Activated T-cell treated with anti-CD3 and anti-CD28 coated beads for 4 hours (primary cell): ENCODE data around the gene PTCHD4.

Source experiments
- DNase-seq: peaks from one replicate; pipeline ENCODE4 v3.0.0-alpha.2; 2020

PTCHD4 gene

DNA sequence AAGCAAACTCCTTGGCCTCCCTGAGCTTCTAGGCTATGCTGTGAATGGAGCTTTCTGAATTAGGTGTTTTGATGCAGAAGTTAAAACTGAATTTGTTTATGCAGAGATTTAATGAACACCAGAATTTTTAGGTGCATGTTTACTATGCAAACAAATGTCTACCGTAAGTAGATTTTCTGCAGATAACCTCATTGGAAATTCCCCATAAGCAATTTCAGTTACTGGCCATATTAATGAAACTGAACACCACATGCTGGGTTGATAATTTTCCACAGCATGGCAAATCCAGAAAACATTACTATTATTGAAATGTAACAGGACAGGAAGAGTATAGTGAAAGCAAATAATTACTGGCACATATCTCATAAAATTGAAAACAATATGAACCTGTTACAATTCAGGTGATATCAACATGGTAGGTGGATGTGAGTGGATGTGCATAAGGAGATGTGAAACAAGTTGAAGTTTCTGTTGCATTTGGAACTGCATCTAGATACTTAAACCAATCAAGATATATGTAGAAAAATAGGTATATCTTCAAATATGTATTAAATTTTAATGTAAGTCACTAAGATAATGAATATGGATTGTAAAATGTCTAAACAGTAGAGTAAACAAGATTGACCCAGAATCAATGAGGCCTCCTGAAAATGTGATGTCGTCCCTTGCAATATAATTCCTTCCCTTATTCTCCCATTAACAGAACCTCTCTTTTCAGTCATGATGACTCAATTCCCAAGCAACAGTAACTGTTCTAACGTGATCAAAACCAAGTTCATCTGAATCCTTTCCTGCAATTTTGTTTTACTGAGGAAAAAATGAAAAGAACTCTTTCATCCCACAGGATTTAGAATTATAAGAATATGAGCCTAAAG, 11.0 kb downstream of the PTCHD4 start:
- DNase-seq: no peak

DNA sequence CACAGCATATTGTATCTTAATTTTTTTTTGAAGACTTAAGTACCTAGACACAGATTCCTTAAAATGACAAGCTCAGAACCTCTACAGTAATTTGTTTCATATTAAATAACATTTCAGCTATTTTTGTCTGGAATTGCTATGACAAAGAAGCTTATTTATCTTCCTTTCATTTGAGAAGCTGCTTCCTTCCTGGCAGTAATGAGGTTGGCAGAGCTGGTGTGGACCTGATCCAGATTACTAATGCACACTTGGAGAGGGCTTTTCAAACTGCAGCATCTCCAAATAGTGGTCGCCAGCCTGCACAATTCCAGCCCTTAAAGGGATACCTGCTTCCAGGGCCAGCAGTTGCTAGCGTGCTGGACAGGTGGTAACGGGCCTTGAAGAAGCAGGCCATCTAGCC, 12.1 kb downstream of the PTCHD4 start:
- no peak for DNase-seq

DNA sequence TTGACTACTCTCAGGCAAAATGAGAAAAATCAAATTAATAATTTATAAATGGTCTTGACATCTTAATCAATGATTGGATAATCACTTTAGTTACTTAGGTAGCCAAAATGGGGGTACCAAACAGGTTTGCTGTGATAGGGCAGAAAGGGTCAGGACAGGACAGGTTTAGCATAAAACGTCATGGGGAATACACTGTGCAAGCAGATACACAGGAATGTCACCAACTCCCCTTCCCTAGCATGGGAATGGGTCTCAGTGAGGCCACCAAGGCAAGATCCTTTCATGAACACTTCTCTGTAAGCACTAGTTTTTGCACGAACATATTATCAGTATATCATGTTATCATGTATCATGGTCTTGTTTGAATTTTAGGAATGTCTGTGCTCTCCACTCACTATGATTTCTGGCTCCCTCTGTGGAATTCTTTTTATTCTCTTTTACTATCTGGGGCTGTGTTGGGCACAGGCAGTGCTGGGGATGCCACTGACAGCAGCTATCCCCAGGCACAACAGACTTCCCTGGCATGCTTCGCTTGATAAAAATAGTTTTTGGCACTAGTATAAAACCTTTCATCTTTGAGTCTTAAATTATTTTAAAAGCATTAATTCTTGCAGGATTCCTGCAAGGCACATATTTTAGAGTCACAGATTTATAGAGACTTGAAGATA, 18.3 kb downstream of the PTCHD4 start:
- no peak for DNase-seq

DNA sequence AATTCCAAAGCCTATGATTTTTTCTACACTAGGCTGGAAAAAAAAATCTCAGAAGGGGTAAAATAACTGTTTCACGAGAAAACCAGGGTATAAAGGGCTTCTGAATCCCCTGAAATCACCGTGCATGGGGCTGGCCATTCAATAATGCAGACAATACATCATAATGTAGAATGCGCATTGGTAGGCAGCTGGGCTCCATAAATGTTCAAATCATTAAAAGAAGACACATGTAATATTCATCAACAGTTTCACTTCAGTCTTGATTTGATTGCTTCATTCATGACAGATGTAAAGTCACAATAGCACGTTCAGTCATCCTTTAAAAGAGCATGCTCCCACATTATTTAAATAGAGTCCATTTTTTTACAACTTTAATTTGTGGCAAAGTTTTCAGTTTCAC, 20.5 kb downstream of the PTCHD4 start:
- no peak for DNase-seq

DNA sequence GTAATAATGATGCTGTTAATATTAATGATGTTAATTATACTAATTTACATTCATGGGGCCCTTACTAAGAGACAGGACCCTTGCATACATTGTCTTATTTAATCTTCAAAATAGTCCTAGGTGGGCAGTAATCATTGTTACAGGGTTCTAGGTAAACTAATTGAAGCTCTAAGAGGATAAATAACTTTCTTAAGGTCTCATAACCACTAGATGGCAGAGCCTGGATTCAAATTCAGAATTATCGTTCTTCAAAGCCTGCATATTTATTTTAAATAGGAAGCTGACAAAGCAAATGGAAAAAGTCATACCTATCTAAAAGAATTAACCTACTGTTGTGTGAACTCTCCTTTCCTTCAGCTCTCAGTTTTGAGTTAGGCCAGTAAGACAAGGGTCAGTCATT, 23.5 kb downstream of the PTCHD4 start:
- DNase-seq: no peak

DNA sequence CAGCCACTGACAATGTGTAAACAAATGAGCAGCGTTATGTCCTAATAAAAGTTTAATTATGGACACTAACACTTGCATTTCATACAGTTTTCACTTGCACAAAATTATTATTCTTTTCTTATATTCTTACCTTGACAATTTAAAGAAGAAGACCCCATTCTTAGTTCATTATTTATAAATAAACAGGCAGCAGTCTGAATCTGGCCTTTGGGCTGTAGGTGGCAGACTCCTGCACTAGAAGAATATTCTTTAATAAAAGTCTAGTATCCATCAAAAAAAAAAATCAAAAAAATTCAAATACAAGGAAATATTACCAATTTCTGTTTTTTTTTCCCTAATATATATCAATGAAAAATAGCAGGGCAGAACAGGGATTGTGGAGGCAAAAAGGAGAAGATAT, 24.8 kb downstream of the PTCHD4 start:
- DNase-seq: no peak

DNA sequence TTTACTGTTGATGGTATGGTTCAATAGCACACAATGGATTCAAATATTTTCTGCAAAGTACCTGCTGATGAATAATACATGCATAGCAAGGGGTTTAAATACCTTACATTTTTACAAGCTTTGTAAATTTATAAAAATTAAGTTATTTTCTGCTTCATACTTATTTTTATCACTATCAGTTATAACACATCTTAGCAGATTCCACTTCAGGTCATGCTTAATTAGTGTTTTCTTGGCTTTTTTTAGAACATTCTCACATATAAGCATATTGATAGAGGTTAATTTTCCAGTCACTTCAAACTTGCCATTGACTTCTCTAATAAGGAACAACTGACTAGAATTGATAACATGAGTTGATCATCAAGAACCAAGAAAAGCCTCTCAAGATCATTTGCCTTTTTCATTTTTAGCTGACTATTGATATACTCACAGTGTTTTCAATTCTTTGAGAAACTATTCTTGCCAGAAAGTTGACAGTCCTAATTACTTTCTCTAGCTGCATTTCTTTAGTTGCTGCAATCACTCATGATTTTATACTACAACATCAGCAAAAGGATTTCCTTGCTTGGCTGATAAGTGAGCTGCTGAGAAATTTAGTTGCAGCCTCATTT, 25.8 kb downstream of the PTCHD4 start:
- DNase-seq: no peak

DNA sequence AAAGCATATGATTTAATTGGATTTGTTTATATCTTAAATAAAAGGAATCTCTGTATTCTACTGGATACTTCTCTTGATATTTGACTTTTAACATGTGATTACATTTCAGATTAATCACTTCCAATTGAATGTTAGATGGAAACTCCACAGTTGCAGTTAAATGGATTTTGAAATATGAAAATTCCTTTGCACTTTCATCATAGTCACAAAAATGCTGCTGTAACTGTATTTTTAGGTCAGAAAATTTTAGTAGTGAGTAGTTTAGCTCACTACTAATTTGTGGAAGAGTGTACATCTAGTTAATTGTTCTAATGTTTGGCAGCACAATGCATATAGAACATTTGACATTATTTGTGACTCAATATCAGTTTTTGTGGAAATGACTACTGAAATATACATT, 26.8 kb downstream of the PTCHD4 start:
- DNase-seq: no peak

DNA sequence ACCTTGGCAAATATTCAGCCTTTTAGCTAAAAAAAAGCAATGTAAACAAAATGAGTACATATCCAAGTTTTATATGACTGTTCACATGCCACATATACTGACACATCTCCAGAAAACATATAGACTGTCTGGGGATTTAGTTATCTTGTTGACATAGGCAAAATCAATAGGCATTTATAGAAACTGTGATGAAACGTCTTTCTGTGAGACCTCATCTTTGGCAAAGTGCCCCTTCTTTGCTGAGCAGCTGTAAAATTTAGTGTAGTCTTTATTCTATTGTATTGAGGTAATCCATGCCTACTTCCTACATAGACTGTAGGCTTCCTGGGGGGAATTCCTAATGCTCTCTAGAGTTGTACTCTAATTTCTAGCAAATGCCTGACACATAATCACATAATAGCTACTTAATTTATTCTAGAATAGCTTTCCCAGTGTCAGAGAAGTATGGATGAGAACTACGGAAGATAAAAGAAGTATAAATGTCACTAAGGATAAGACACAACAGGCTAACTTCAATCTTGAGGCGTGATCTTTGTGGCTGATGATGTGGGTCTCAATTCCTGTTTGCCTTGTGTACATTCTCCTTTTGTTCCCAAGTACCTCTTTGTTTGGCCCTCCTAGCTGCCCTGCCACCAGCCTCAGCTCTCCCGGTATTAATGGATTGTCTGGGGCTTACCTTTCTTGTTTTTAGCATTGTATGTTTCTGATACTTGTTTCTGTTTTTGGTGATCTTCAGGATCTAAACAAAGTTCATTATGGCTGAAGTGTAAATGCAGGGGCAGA, 30.6 kb downstream of the PTCHD4 start:
- DNase-seq: no peak

DNA sequence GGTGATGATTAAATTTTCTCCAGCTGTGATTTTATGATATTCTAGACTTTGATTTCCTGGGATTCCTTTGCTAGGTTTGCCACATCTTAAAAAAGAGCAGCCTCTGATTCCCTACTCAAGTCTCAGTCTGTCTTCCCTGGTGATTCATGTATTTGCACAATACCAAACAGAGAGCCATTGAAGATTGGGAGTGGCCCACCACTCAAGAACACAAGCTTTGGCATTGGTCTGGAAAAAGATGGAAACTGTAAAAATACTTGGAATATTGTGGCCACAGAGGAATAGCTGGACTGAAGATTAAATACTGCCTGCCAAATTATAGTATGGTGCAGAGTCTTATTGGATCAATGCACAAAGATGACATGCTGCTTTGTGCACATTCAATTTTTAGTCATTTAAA, 32.9 kb downstream of the PTCHD4 start:
- no peak for DNase-seq

DNA sequence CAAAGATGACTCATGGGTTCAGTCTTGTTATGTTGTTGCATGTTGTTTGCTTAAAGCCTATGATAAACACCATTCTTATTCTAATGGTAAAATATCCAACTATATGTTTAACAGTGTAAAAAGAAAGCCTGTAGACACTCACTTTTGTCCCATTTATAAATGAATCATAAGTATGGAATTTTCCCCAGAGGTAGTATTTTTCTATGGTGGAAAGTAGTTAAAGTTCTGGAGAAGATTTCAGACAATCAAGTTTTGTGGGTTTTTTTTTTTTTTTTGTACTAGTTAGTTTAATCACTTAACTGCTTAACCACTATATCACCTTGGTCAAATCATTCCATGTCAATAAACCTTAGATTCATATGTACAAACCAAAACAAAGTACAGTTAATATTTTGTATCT, 35.8 kb downstream of the PTCHD4 start:
- no peak for DNase-seq

DNA sequence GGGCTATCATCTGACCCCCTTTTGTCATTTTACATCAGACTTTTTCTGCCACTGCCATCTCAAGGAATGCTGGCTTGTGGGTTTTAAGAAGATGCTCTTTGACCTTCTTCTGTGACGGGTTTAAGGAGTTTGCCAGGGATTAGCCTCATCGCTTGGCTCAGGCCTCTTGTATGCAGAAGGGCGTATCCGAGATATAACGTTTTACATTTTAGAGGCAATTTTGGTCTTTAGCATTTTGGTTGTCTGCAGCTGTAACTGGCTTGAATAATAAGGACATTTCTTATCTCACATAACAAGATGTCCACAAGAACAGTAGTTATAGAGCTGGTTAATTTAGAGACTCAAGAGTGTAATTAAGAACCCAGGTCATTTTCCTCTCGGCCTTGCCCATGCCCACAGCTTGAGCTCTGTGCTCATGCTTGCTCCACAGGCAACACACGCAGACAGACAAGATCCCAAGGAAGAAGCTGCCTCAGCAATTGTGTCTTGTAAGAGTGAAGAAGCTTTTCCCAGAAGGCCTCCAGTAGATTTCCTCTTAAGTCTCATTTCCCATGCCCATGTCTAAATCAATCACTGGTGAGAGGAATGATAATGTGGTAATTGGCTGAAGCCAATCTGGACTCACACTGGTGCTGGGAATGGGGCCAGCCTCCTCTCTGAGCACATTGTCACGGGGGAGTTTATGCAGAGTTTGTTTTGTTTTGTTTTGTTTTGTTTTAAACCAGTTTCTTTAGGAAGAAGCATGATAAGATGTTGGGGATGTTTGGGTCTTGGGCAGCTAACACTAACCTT, 36.8 kb downstream of the PTCHD4 start:
- no peak for DNase-seq

DNA sequence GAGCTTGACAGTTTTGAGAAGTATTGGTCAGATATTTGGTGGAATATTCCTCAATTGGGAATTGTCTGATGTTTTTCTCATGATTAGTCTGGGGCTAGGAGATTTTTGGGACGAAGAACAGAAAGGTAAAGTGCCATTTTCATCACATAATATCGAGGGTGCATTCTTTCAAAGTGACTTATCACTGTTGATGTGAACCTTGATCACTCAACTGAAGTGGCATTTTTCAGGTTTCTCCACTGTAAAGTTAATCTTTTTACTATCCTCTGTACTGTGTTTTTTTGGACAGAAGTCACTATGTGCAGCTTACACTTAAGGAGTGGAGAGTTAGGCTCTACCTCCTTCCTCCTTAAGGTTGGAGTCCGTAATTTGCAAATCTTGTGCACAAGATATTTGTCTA, 39.2 kb downstream of the PTCHD4 start:
- DNase-seq: no peak

DNA sequence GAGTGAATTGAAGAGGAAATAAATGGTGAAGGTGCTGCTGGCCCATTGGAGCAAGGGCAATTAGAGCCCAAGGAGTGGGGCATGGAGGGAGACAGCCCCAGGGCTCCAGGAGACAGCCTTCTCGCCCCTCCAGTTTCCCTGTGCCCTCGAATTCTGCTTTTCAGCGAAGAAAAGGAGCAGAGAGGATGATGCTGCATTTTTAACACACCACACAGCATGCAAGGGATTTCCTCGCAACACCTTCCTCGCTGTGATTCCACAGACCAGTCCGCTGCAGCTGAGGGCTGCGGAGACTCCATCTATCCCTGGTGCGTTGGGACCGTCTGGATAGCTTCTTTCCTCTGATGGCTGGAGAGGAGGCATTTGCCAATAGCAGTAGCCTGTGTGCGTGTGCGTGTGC, 41.7 kb downstream of the PTCHD4 start:
- no peak for DNase-seq

DNA sequence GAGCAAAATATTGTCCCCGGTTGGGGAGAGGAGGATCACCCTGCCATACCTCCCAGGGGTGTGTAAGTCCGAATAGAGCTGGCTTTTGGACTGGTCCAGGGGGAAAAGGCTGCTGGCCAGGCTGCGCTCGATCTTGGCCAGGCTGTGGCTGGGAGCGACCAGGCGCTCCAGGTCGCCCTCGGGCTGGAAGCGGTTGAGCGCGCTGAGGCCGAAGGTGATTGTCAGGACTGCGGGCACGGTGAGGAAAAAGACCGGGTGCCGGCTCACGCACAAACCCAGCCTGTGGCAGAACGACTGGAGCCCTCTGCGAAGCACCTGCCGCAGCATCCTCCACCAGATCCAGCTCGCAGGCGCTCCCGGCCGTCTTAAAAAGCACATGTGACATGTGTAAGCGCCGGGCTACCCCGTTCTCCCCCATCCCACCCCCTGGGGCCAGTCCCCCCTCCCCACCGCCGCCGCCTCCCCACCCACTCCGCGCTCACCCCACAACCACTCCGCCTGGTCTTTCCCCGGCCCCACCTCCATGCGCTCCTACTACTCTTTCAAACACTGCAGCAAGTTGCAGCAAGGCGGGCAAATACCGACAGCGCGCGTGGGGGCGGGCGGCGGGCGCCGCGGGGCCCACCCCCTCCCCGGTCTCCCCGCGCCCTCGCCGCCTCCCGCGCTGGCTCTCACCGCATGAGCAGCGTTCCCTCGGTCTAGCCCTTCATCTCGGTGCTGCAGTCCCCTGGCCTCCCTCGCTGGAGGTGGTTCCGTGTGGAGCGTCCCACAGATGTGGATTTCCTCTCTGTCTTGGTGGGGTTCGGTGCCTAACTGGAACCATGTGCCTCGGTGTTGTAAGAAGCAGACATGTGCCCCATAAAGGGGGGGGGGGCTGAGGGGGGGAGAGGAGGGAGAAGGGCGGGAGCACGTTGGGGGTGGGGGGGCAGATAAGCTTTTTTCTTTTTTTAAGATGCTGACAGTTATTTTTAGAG, 42.4 kb downstream of the PTCHD4 start:
- no peak for DNase-seq

DNA sequence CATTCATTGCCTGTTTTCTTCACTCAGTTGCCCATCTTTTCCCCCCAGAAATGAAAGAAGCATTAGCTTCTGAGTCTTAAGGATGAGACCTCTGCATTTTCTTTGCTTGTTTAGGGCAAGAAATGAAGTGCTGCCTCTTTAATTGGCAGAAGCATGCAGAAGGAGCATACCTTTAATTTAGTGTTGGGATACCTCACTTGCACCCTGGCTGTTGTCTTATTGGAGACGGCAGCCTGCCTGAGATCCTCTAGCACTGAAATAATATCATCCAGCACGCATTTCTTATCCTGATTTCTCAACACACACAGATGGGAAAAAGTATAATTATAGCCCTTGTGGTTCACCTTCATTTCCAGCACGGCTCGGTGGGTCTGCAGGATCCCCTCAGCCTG, 43.1 kb downstream of the PTCHD4 start:
- no peak for DNase-seq

DNA sequence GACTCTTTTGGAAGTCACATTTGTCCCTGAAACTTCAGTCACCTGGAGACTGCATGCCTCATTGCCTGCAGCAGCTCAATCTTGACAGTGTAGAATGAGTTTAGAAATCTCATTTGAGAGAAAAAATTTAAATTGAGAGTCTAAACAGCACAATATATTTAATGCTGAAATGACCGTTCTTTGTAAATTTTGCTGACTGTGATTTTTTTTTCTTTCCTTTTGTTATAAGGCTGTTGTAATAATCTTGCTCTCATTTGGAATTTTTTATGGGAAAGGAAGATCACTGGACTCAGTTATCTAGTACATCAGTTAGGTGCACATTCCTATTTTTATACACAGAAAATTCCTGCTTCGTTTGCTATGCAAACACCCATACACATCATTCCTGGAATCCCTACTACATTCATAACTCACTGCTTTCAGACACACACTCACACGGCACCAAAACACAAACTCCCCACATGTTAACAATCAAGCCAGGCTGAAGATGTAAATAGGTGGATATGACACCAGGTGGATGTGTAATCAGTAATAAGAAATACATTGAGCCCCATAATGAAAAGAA, 43.8 kb downstream of the PTCHD4 start:
- DNase-seq: no peak

DNA sequence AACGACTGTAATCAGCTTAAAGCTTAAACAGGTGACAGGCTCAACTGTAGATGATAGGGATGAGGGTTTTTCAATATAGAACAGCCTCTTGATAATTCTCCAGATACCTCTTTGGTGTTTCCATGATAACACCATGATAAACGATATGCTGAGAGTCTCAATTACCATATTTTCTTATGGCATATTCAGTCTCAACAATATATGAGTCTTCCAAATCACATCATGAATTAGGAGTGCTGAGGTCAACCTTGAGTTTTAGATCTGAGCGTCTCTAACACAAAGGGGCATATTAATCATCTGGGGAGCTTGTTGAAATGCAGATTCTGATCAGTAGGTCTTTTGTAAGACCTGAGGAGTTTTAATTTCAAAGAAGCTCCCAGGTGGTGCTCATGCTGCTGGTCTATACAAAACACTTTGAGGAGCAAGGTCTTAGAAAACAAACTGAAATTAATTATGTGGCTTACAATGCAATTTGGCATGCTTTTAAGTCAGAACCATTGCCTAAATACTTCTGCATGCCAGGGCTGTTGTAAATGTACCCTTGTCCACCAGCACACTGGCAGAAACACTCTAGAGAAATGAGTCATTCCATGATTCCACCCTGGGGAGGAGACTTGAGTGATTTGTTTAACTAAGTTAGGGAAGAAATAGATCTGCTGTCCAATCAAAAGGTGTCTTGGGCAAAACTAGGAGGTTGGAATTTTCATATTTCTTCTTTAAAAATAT, 49.6 kb downstream of the PTCHD4 start:
- no peak for DNase-seq
